ENCODE data around the gene RNF213. TPM values are rescaled to one million over a fixed set of nuclear protein-coding genes. Genes with fewer than 3 reads are reported as not detected.

Gene RNF213
- total and polyA plus RNA-seq, 10 of the 15 experiments (the other 5 are each of a cell fraction or from before 2014, with no cell fraction given) = 18.6 to 145 (median 65.8) TPM

DNA sequence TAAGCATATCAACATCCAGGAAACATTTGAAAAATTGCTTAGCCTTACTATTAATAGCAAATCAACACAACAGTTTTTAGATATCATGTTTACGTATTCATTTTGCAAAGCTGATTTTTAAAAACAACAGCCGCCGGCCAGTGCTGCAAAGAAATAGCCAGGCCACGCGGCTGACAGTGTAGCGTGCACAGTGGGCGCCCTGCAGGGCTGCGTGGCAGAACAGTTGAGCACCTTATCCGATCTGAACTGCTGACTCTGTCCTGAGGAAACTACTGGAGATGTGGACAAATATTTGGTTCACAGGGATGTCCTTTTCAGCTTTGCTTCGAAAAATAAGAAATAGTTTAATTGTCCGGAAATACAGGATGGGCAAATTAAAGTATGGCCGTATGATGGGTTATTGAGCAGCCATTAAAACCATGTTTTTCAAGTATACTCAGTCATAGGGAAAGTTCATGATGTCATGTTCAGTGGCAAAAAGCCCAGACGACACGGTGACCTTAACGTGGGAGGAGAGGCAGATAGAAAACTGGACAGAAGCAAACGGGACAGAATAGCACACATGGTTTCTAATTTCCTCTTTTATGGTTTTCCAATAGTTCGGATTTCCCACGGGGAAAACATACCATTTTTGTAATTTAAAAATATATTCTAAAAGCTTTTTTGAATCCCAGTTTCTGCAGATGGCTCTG lies 101.9 kb downstream of the RNF213 start:
- H3K36me3 ChIP-seq (ENCODE audit: control insufficient read depth in 2 of 2, insufficient read depth in 2 of 2, low read length in 1 of 2) = peaks cover 45 to 58% of the 10 kb centered on the region in 2 experiments
- no peaks in the 10 kb centered on the region for H3K4me1 ChIP-seq (ENCODE audit: control insufficient read depth, insufficient read depth, low read length)
- no peak overlapping the region for H3K9ac ChIP-seq (ENCODE audit: control insufficient read depth, insufficient read depth, low read length)
- intact Hi-C loops (cut with micrococcal nuclease; ENCODE audit: unreplicated experiment) = loop anchor here (10.0 kb wide), 1 partner anchor 168 kb away; no protein-coding TSS in a partner anchor
- no peaks in the 10 kb centered on the region for H3K27me3 ChIP-seq (replicated peaks in 1 of 2; ENCODE audit: control insufficient read depth in 2 of 2, insufficient read depth in 2 of 2, low read length in 1 of 2)
- TF ChIP-seq, protein P1, sequence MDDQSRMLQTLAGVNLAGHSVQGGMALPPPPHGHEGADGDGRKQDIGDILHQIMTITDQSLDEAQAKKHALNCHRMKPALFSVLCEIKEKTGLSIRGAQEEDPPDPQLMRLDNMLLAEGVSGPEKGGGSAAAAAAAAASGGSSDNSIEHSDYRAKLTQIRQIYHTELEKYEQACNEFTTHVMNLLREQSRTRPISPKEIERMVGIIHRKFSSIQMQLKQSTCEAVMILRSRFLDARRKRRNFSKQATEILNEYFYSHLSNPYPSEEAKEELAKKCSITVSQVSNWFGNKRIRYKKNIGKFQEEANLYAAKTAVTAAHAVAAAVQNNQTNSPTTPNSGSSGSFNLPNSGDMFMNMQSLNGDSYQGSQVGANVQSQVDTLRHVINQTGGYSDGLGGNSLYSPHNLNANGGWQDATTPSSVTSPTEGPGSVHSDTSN (IDR thresholded peaks at IDR 0.05; ENCODE audit: insufficient replicate concordance, low read depth, low read length) = no peak
- TF ChIP-seq NFXL1 (IDR thresholded peaks at IDR 0.05; ENCODE audit: borderline replicate concordance) (no peak), ZNF217 (IDR thresholded peaks at IDR 0.05) (no peak), ZBTB33 (IDR thresholded peaks at IDR 0.05) (no peak), YBX1 (IDR thresholded peaks at IDR 0.05) (no peak), MTA3 (IDR thresholded peaks at IDR 0.05; ENCODE audit: borderline replicate concordance, low read length) (no peak), USF1 (IDR thresholded peaks at IDR 0.05; ENCODE audit: borderline replicate concordance, extremely low read length, insufficient read depth, low read depth, low read length) (no peak), ATF2 (IDR thresholded peaks at IDR 0.05; ENCODE audit: low read length) (no peak), FOXM1 (IDR thresholded peaks at IDR 0.05; ENCODE audit: low read depth, low read length) (no peak)
- ChIA-PET POLR2A (no interaction called here), SMC1A (ENCODE audit: uncharacterized antibody, unreplicated experiment) (interaction anchor here (1.1 kb wide), 1 partner anchor 170 kb away, joined by 3 read pairs; no protein-coding TSS in a partner anchor), CTCF (interaction anchor here (0.9 to 3.5 kb wide), 3 partner anchors 166 to 262 kb away, joined by 3 to 16 read pairs (median 3); no protein-coding TSS in a partner anchor), RAD21 (ENCODE audit: unreplicated experiment) (interaction anchor here (0.9 kb wide), 1 partner anchor 261 kb away, joined by 3 read pairs; the partner anchor contains the start of gene GAA)
- no peaks in the 10 kb centered on the region for H4K20me1 ChIP-seq (ENCODE audit: control insufficient read depth, insufficient read depth)
- no peaks in the 10 kb centered on the region for H3K9me3 ChIP-seq (replicated peaks; ENCODE audit: control insufficient read depth, insufficient read depth, low read length)
- H2AFZ ChIP-seq (ENCODE audit: control insufficient read depth, low read depth, low read length) = no peak overlapping the region
- no peak overlapping the region for H3K4me2 ChIP-seq (ENCODE audit: control insufficient read depth, insufficient read depth)
- no TSS peak for BruUV-seq (replicated peaks)
- in situ Hi-C loops (cut with MboI) = no loop called here
- no peak overlapping the region for H3K27ac ChIP-seq (ENCODE audit: control insufficient read depth, insufficient read depth)
- ATAC-seq = no peak
- no peak for DNase-seq (ENCODE audit: low read depth, low spot score)
- 89% methylated on average over 18 of the region's 18 CpGs for WGBS (ENCODE audit: insufficient coverage, insufficient replicate concordance, low lambda C conversion rate, missing lambda C conversion rate)
- FAIRE-seq = no peak
- H3K79me2 ChIP-seq (ENCODE audit: control insufficient read depth, insufficient read depth, low read length) = no peaks in the 10 kb centered on the region
- no peak overlapping the region for H3K4me3 ChIP-seq

Data from GM12878 (cell line).